Transverse colon (tissue), 4 donors: ENCODE data around the gene PCID2. TPM values are rescaled to one million over a fixed set of nuclear protein-coding genes. Genes with fewer than 3 reads are reported as not detected.

Experiments used
- DNase-seq: peaks from one replicate; pipeline ENCODE4 v3.0.0-alpha.2; 2019
- H3K27ac ChIP-seq, 4 donors: fragments of 200-600 bp; sonication (generic); 2 replicates each; pipeline ENCODE4 v1.5.1; 2016 to 2018; ENCODE audit warnings: inconsistent platforms in 4 of 4
- H3K27me3 ChIP-seq: fragments of 200-600 bp; sonication (generic); 2 replicates; pipeline ENCODE4 v1.5.1; 2017; ENCODE audit warnings: inconsistent platforms
- H3K36me3 ChIP-seq, 4 donors: fragments of 200-600 bp; sonication (generic); 2 replicates each; pipeline ENCODE4 v1.5.1; 2017 to 2019; ENCODE audit warnings: inconsistent platforms in 4 of 4
- H3K4me1 ChIP-seq, 4 donors: fragments of 200-600 bp; sonication (generic); 2 replicates each; pipeline ENCODE4 v1.5.1; 2017 to 2020; ENCODE audit warnings: inconsistent platforms in 4 of 4
- H3K4me3 ChIP-seq, 4 donors: fragments of 200-600 bp; sonication (generic); 1 replicate in 1 of 4; 2 replicates in 3 of 4; pipeline versions ENCODE4 v1.5.1 to v1.6.1; 2017 to 2019; ENCODE audit warnings: inconsistent platforms in 4 of 4
- H3K9me3 ChIP-seq, 2 donors: fragments of 200-600 bp; sonication (generic); 2 replicates each; pipeline ENCODE4 v1.5.1; 2017 to 2019; ENCODE audit warnings: inconsistent platforms in 2 of 2
- EP300 ChIP-seq: sonication (generic); formaldehyde crosslinking; IDR thresholded peaks from one replicate; pipeline ENCODE4 v1.6.1; 2017; ENCODE audit warnings: antibody characterized with exemption, low read depth
- POLR2A ChIP-seq: fragments of 450-650 bp; IDR thresholded peaks from one replicate; pipeline ENCODE4 v1.6.1; 2016; ENCODE audit warnings: antibody characterized with exemption, mild to moderate bottlenecking, moderate library complexity
- POLR2AphosphoS5 ChIP-seq, 3 donors: sonication (generic); formaldehyde crosslinking; IDR thresholded peaks; one replicate each; pipeline ENCODE4 v1.6.1; 2016; ENCODE audit warnings: antibody characterized with exemption in 3 of 3
- whole genome bisulfite sequencing, 2 donors: methylation state at CpG; one replicate each; pipeline ENCODE4 v1.1.5; 2018; ENCODE audit warnings: low coverage in 1 of 2; 5-methylcytosine and 5-hydroxymethylcytosine counted together
- in situ Hi-C, 4 donors: fragments of 200-750 bp; cut with MboI; loops; one replicate each; pipeline versions ENCODE4 v1.15.0 to v1.15.1; 2017; ENCODE audit warnings: low sequenced_read_pairs in 3 of 4, low pct_ligation_motif_present in 1 of 4, low pct_unique_long_range_greater_than_20kb in 1 of 4
- intact Hi-C: fragments of 100-400 bp; cut with DNase I; formaldehyde crosslinking; loops from one replicate; pipeline ENCODE4 v1.15.1; 2023; ENCODE audit warnings: low total_unique reads
- total RNA-seq, 4 donors: library from RNA; depleted of rRNA; stranded (reverse); fragments of >200 nt; gene quantifications; one replicate each; pipeline ENCODE4 v1.1.0, GENCODE V29; 2016
- TF ChIP-seq, protein P1 (sequence below), 5 experiments: fragments of 200-600 bp in 3 of 5; fragments of 450-650 bp in 2 of 5; sonication (generic) in 3 of 5; IDR thresholded peaks; 1 replicate in 2 of 5; 2 replicates in 3 of 5; pipeline ENCODE4 v1.5.1; 2016 to 2017; ENCODE audit warnings: antibody characterized with exemption in 5 of 5, inconsistent platforms in 3 of 5, mild to moderate bottlenecking in 2 of 5, moderate library complexity in 1 of 5

Gene PCID2
- total RNA-seq, 4 donors from 2014 or later, result 13.1 to 87.6 (median 41.3) TPM

DNA sequence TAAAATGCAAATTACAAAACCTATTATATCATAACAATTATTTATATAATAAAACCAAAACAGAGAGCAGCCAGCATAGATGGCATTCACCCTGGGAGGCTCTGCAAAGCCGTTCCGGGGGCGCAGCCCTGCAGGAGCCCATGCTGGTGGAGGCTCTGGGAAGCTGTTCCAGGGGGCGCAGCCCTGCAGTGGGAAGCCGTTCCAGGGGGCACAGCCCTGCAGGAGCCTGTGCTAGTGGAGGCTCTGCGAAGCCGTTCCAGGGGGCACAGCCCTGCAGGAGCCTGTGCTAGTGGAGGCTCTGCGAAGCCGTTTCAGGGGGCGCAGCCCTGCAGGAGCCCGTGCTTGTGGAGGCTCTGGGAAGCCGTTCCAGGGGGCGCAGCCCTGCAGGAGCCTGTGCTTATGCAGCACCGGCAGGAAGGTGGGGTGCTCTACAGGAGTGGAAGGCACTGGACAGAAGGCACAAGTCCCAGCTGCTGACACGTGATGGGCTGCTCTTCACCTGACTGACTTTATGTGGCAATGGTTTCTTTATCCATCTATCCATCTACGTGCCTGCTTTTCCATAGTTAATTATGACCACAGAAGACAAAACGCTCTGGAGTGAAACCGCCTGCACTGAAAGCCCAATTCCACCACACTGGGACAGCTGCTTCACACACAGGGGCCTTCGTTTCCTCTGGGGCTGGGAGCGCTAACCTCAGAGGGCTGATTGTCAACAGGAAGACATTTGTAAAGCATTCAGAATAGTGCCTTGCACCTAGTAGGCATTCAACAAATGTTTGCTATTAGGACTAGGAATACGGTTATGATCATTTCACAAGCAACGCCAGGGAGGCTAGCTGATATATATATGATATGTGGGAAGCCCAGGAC, 23.7 kb downstream of the PCID2 start:
- Histone ChIP-seq H3K27me3 (no peaks in the 10 kb centered on the region), H3K27ac (no peak overlapping the region), H3K36me3 (peaks cover 0 to 51% (median 19%) of the 10 kb centered on the region in 4 donors), H3K9me3 (no peaks in the 10 kb centered on the region), H3K4me3 (no peak overlapping the region), H3K4me1 (no peaks in the 10 kb centered on the region)
- no peak for DNase-seq
- WGBS, 2 donors, result 85 to 92% methylated on average over 7 to 22 of the region's 22 CpGs
- TF ChIP-seq, protein P1, sequence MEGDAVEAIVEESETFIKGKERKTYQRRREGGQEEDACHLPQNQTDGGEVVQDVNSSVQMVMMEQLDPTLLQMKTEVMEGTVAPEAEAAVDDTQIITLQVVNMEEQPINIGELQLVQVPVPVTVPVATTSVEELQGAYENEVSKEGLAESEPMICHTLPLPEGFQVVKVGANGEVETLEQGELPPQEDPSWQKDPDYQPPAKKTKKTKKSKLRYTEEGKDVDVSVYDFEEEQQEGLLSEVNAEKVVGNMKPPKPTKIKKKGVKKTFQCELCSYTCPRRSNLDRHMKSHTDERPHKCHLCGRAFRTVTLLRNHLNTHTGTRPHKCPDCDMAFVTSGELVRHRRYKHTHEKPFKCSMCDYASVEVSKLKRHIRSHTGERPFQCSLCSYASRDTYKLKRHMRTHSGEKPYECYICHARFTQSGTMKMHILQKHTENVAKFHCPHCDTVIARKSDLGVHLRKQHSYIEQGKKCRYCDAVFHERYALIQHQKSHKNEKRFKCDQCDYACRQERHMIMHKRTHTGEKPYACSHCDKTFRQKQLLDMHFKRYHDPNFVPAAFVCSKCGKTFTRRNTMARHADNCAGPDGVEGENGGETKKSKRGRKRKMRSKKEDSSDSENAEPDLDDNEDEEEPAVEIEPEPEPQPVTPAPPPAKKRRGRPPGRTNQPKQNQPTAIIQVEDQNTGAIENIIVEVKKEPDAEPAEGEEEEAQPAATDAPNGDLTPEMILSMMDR (IDR thresholded peaks at IDR 0.05), result no peak
- no peak for TF ChIP-seq EP300
- no peak for TF ChIP-seq POLR2A
- no peak for TF ChIP-seq POLR2AphosphoS5 (IDR thresholded peaks at IDR 0.05)
- intact Hi-C loops (no loop called here), in situ Hi-C loops (no loop called here)

DNA sequence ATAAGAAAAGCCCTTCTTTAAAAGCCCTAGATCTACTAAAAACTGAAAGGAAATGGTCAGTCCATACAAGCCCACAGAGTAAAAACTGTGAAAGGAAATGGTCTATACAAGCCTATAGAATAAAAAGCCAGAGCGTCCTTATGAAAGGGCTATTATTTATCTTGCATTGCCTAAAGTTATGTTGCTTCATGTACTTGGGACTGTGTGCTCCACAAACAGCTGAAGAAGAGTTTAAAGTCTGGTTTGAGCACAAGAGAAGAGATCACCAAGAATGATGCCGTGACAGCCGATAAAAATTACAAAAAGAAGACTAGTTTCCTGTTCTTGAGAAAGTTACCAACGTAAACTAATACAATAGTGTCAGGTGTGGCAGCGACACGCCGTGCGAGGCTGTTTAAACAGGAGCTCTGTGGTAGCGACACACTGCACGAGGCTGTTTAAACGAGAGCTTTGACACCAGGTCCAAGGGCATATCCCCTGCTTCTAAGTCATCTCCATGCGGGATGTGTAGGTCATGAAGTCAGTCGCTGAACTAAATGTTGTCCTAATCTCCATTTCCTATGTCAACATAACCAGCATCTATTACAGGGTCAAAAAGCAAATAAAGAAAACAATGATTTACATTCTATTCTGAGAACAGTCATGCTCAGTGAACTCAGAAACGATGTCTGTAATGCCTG, 24.9 kb downstream of the PCID2 start:
- in situ Hi-C loops, result no loop called here
- TF ChIP-seq, protein P1 (IDR thresholded peaks at IDR 0.05), result no peak
- TF ChIP-seq POLR2AphosphoS5 (IDR thresholded peaks at IDR 0.05) (no peak), POLR2A (no peak), EP300 (no peak)
- Histone ChIP-seq H3K4me1 (no peaks in the 10 kb centered on the region), H3K9me3 (no peaks in the 10 kb centered on the region), H3K27me3 (no peaks in the 10 kb centered on the region), H3K4me3 (no peak overlapping the region), H3K27ac (no peak overlapping the region), H3K36me3 (peaks cover 0 to 57% (median 22%) of the 10 kb centered on the region in 4 donors)
- intact Hi-C loops, result no loop called here
- 84 to 89% methylated on average over 4 to 14 of the region's 14 CpGs for WGBS, 2 donors
- DNase-seq, result no peak

DNA sequence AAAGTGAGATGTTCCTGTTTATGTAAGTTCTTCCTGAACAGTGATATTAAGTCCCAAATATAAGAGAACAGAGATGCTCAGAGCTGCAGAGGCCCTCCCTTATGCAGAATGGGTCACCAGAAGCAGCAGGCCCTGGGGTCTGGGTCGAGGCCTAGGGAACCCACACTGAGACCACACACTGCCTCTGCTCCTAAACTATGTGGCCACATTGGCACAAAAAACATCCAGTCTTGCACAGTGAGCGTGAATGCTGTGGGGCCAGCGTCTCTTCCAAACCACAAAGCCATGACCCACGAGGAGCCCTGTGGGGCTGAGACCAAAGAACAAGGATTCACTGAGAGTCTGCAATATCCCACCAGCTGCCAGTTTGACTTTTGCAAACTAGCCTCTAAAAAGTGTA, 26.4 kb downstream of the PCID2 start:
- no peaks in the 10 kb centered on the region for H3K9me3 ChIP-seq
- no peaks in the 10 kb centered on the region for H3K27me3 ChIP-seq
- no peak overlapping the region for H3K4me3 ChIP-seq
- no peak overlapping the region for H3K27ac ChIP-seq
- no peak for TF ChIP-seq POLR2AphosphoS5 (IDR thresholded peaks at IDR 0.05)
- TF ChIP-seq, protein P1 (IDR thresholded peaks at IDR 0.05), result no peak
- TF ChIP-seq EP300, result no peak
- TF ChIP-seq POLR2A, result no peak
- no peak for DNase-seq
- 79 to 100% methylated on average over 1 to 4 of the region's 4 CpGs for WGBS, 2 donors
- intact Hi-C loops (no loop called here), in situ Hi-C loops (no loop called here)
- peaks cover 0 to 4% (median under 1%) of the 10 kb centered on the region in 4 donors for H3K4me1 ChIP-seq
- peaks cover 0 to 57% (median 22%) of the 10 kb centered on the region in 4 donors for H3K36me3 ChIP-seq
